Measurements from ENCODE around the gene CTSF. TPM values are rescaled to one million over a fixed set of nuclear protein-coding genes. Genes with fewer than 3 reads are reported as not detected.

The CTSF gene
- total RNA-seq: 11.7 and 53.0 TPM in 2 replicates

DNA sequence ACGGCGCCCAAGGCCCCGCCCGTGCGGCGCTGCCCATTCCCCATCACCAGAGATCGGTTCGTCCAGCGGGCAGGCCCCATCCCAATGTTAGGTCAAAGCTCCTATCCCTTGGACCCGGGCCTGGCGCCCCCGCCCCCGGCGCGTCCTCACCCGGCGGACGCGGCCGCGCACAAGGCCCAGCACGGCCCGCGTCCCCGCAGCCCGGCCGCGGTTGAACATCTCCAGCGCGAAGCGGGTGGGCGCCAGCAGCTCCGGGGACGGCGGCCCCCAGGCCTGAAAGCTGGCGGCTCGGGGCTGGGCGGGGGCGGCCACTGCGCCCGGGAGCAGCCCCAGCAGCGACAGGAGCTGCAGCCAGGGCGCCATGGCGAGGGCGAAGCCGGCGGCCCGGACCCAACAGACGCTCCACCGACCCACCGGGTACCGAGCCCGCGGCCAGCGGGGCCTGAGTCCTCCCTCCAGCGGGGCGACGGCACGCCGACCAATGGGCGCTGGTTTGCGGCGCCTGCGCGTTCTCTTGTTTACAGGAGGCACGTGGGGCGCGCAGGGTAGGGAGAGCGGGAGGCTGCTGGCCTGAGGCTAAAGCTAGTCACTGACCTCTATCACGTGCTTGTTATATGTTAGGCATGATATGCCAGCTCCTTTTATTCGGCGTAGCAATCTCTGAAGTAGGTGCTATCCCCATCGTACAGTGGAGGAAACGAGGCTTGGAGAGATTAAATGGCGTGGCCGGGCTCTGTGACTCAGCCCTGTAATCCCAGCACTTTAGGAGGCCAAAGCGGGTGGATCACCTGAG lies at the start of gene CTSF:
CTSF (minus strand) TSS at position 483 of the 793 bp plus-strand sequence; CDS start at position 363, 120 bp downstream.

DNA sequence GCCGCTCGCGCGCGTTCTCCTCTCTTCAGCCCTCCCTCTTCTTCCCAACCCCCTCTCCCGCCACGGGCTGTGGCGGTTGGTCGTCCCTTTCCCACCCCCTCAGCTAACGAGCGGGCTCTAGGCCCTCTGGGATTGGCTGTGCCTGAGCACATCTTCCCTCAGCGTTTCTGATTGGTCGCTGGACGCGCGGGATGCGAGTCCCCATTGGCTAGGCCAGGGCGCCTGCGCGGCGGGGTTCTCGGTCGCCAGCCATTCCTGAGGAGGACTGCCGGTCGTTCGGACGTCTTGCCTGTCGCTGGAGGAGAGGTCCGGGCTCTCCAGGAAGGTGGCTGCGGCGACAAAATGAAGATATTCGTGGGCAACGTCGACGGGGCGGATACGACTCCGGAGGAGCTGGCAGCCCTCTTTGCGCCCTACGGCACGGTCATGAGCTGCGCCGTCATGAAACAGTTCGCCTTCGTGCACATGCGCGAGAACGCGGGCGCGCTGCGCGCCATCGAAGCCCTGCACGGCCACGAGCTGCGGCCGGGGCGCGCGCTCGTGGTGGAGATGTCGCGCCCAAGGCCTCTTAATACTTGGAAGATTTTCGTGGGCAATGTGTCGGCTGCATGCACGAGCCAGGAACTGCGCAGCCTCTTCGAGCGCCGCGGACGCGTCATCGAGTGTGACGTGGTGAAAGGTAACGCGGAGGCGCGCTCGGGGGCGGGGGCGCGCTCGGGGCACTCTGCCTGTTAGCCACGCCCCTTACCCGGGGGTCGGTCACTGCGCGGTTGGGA lies 48.2 kb upstream of the CTSF start, which contains the start of gene RBM14:
RBM14 (plus strand) TSS at position 252 of the 776 bp plus-strand sequence; CDS start at position 343, 91 bp downstream.

DNA sequence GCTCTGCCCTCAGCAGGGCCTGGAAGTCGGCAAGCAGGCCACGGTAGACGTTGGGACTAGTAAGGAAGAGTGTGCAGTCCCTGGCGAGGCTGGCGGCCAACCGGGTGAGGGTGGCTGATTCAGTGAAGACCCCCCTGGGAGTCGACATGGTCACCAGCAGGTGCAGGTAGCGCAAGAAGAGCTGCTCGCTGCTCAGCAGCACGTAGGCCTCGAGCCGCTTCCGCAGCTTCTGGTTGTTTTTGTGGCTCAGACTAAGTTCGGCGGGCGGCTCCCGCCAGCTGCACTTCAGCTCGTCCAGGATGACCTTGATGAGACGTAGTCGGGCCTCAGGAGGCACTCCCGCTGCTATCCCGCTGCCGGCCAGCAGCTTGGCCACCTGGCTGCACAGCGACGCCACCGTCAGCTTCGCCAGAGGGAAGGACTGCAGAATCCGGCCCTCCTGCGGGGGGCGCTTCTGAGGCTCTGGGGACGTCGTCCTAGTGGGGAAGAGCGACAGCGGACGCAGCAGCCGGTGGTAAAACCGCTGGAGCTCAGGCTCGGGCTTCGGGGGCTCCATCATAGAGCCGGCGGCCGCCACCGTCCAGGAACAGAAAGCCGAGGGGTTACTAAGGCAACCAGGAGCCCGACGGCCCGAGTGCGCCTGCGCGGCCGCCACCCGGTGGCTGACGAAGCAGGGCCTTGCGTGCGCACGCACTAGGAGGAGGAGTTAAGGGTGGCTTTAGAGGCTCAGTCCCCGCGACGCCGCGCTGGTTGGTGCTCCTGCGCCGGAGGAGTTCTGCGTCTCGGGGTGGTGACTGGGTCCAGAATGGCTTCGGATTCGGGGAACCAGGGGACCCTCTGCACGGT lies 24.3 kb upstream of the CTSF start, which contains the start of the genes CCDC87 and CCS:
CCDC87 (minus strand) TSS at position 607 of the 846 bp plus-strand sequence; CDS start at position 559, 48 bp downstream.
CCS (plus strand) TSS at position 729 of the 846 bp plus-strand sequence; CDS start at position 806, 77 bp downstream.

DNA sequence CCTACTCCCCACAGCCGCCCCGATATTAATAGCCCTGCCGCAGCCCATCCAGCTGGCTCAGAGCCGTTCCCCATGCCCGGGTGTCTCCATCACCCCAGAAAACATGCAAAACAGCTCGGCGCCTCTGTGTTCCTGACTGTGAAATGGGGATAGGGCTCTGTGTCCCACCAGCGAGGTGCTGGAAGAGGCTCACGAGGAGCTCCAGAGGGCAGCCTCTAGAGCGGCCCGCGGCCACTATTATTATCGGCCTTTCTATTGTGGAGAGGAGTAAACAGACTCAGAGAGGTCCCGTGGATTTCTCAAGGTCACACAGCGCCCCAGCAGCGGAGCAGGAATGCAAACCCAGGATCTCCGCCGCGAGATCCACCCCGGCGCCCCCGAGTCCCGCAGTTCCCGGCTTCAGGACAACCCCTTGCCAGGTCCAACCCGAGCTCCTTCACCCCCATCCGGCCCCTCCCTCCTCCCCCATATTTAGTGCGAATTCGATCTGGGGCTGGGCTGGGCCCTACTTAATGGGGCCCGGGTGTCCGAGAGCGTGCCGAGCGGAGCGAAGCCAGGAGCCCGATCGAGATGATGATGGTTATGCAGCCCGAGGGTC lies 21.9 kb downstream of the CTSF start, which contains the start of gene ACTN3:
ACTN3 (plus strand) TSS at position 536 of the 598 bp plus-strand sequence; CDS start at position 571, 35 bp downstream.

DNA sequence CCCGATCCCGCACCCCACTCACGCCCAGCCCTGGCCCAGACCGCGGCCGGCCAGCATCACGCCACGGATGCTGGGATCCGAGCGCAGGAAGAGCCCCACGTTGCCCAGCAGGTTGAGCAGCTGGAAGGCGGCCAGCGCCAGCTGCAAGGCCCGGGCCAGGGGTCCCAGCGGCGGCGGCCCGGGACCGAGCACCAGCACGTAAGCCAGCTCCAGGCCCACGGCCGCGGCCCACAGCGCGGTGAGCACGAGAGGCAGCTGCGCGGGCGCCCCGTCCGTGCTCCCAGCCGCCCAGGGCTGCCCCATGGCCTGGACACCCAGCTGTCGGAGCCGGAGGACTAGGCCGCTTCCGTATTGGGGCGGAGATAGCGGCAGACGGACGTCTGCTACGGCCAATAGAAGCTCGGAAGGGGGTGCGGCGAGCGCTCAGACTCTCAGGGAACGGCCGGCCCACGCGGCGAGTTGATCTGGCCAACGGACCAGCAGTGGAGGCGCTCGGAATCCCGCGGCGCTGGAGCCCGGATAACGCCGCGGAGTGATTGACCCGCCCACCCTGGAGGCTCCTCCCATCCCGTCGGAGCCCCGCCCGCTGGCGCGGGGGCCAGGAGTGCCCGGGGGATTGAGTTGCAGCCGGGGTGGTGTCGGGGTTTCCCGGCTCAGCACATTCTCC lies 22.6 kb downstream of the CTSF start, which contains the start of gene ZDHHC24:
ZDHHC24 (minus strand) TSS at position 348 of the 667 bp plus-strand sequence; CDS start at position 303, 45 bp downstream.

Other genes starting within 250 kb of the CTSF start
- 12.1 and 33.5 TPM in 2 replicates for gene RIN1, start 232.2 kb downstream of the CTSF start, total RNA-seq
- gene BRMS1, start 223.5 kb downstream of the CTSF start, total RNA-seq: 38.9 and 83.6 TPM in 2 replicates
- 19.0 and 60.0 TPM in 2 replicates for gene B4GAT1, start 221.0 kb downstream of the CTSF start, total RNA-seq
- gene SLC29A2, start 196.8 kb downstream of the CTSF start, total RNA-seq: 0.58 and 0.85 TPM in 2 replicates
- gene NPAS4, start 147.6 kb downstream of the CTSF start, total RNA-seq: not detected in 2 replicates
- gene MRPL11, start 129.8 kb downstream of the CTSF start, total RNA-seq: 27.9 and 47.7 TPM in 2 replicates
- gene PELI3, start 101.7 kb downstream of the CTSF start, total RNA-seq: 6.7 and 18.6 TPM in 2 replicates
- 24.2 and 52.5 TPM in 2 replicates for gene DPP3, start 88.2 kb downstream of the CTSF start, total RNA-seq
- 16.3 and 33.3 TPM in 2 replicates for gene BBS1, start 58.0 kb downstream of the CTSF start, total RNA-seq
- gene ZDHHC24, start 22.6 kb downstream of the CTSF start, total RNA-seq: 9.4 and 12.4 TPM in 2 replicates
- gene ACTN3, start 21.7 kb downstream of the CTSF start, total RNA-seq: under 0.01 and 0.28 TPM in 2 replicates
- 0.19 and 0.28 TPM in 2 replicates for gene CCDC87, start 24.5 kb upstream of the CTSF start, total RNA-seq
- 42.4 and 43.7 TPM in 2 replicates for gene CCS, start 24.6 kb upstream of the CTSF start, total RNA-seq
- 30.5 and 33.3 TPM in 2 replicates for gene RBM14, start 48.0 kb upstream of the CTSF start, total RNA-seq
- gene RBM4, start 70.1 kb upstream of the CTSF start, total RNA-seq: 62.6 and 159 TPM in 2 replicates
- gene RBM4B, start 109.3 kb upstream of the CTSF start, total RNA-seq: 16.9 and 28.0 TPM in 2 replicates
- 3.3 and 13.8 TPM in 2 replicates for gene SPTBN2, start 160.6 kb upstream of the CTSF start, total RNA-seq

Measured in regular cardiac myocyte (primary cell).